Suprapubic skin (tissue), 4 donors: ENCODE data around the gene GARIN5B. TPM values are rescaled to one million over a fixed set of nuclear protein-coding genes. Genes with fewer than 3 reads are reported as not detected.

ENCODE experiments used
- DNase-seq, 2 donors: peaks; one replicate each; pipeline ENCODE4 v3.0.0-alpha.2; 2019; ENCODE audit warnings: low spot score in 2 of 2
- H3K27ac ChIP-seq: fragments of 200-600 bp; sonication (generic); one replicate; pipeline ENCODE4 v1.5.1; 2019
- H3K27me3 ChIP-seq: fragments of 200-600 bp; sonication (generic); one replicate; pipeline ENCODE4 v1.5.1; 2019
- H3K36me3 ChIP-seq: fragments of 200-600 bp; sonication (generic); one replicate; pipeline ENCODE4 v1.5.1; 2019
- H3K4me1 ChIP-seq: fragments of 200-600 bp; sonication (generic); one replicate; pipeline ENCODE4 v1.5.1; 2019
- H3K4me3 ChIP-seq: fragments of 200-600 bp; sonication (generic); one replicate; pipeline ENCODE4 v1.5.1; 2019; ENCODE audit warnings: mild to moderate bottlenecking
- H3K9me3 ChIP-seq: fragments of 200-600 bp; sonication (generic); one replicate; pipeline ENCODE4 v1.5.1; 2019
- EP300 ChIP-seq: sonication (generic); formaldehyde crosslinking; IDR thresholded peaks from one replicate; pipeline ENCODE4 v1.6.1; 2017; ENCODE audit warnings: antibody characterized with exemption
- POLR2A ChIP-seq, 2 donors: fragments of 450-650 bp; IDR thresholded peaks; one replicate each; pipeline ENCODE4 v1.6.1; 2017; ENCODE audit warnings: antibody characterized with exemption in 2 of 2, mild to moderate bottlenecking in 2 of 2, moderate library complexity in 2 of 2
- POLR2AphosphoS5 ChIP-seq, 3 donors: sonication (generic); formaldehyde crosslinking; IDR thresholded peaks; one replicate each; pipeline ENCODE4 v1.6.1; 2017; ENCODE audit warnings: antibody characterized with exemption in 3 of 3
- WGBS: methylation state at CpG from one replicate; pipeline ENCODE4 v1.1.5; 2018; 5-methylcytosine and 5-hydroxymethylcytosine counted together
- total RNA-seq, 4 donors: library from RNA; depleted of rRNA; stranded (reverse); fragments of >200 nt; gene quantifications; one replicate each; pipeline ENCODE4 v1.1.0, GENCODE V29; 2016
- TF ChIP-seq, protein P1 (sequence below), 2 donors: fragments of 200-600 bp in 1 of 2; fragments of 450-650 bp in 1 of 2; sonication (generic) in 1 of 2; IDR thresholded peaks; one replicate each; pipeline ENCODE4 v1.5.1; 2016 to 2019; ENCODE audit warnings: antibody characterized with exemption in 2 of 2, mild to moderate bottlenecking in 1 of 2, moderate library complexity in 1 of 2

The GARIN5B gene
- total RNA-seq, 4 donors from 2014 or later, result not detected

DNA sequence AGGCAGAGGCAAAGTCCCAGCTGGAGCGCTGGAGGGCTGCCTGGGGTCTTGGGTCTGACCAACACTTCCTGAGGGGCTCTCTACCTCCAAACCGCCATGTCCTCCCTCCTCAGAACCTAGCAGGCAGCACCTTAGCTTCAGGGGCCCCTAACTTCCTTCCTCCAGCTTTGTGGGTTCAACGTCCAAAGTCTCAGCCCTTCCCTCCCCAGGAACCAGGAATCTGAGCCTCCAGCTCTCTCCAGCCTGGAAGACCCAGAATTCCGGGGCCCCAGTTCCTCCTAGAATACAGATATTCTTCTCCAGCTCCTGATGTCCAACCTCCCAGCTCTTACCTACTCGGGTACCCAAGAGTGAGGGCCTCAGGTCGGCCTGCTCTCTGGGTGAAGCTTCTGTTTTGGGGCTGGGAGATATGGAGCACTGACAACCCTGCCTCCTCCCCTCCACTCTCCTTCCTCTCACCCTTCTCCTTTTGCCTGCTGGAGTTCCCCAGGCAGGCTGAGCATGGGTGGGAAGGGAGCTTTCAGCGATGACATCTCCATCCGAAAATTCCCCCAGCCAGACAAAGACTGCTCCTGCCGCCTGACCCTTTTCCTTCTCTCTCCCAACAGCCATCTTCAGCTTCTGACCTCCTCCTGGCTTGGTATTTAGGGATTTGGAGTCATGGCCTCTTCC is 41.5 kb downstream of the GARIN5B start:
- no peaks in the 10 kb centered on the region for H3K36me3 ChIP-seq
- TF ChIP-seq, protein P1, sequence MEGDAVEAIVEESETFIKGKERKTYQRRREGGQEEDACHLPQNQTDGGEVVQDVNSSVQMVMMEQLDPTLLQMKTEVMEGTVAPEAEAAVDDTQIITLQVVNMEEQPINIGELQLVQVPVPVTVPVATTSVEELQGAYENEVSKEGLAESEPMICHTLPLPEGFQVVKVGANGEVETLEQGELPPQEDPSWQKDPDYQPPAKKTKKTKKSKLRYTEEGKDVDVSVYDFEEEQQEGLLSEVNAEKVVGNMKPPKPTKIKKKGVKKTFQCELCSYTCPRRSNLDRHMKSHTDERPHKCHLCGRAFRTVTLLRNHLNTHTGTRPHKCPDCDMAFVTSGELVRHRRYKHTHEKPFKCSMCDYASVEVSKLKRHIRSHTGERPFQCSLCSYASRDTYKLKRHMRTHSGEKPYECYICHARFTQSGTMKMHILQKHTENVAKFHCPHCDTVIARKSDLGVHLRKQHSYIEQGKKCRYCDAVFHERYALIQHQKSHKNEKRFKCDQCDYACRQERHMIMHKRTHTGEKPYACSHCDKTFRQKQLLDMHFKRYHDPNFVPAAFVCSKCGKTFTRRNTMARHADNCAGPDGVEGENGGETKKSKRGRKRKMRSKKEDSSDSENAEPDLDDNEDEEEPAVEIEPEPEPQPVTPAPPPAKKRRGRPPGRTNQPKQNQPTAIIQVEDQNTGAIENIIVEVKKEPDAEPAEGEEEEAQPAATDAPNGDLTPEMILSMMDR (IDR thresholded peaks at IDR 0.05), result no peak
- no peak for TF ChIP-seq EP300
- TF ChIP-seq POLR2AphosphoS5 (IDR thresholded peaks at IDR 0.05), result no peak
- TF ChIP-seq POLR2A (IDR thresholded peaks at IDR 0.05), result no peak
- no peak overlapping the region for H3K27ac ChIP-seq
- H3K9me3 ChIP-seq, result no peaks in the 10 kb centered on the region
- no peak overlapping the region for H3K4me3 ChIP-seq
- H3K27me3 ChIP-seq, result peaks cover 16% of the 10 kb centered on the region
- WGBS, result 73% methylated on average over 9 of the region's 9 CpGs
- DNase-seq, result no peak
- H3K4me1 ChIP-seq, result no peaks in the 10 kb centered on the region

DNA sequence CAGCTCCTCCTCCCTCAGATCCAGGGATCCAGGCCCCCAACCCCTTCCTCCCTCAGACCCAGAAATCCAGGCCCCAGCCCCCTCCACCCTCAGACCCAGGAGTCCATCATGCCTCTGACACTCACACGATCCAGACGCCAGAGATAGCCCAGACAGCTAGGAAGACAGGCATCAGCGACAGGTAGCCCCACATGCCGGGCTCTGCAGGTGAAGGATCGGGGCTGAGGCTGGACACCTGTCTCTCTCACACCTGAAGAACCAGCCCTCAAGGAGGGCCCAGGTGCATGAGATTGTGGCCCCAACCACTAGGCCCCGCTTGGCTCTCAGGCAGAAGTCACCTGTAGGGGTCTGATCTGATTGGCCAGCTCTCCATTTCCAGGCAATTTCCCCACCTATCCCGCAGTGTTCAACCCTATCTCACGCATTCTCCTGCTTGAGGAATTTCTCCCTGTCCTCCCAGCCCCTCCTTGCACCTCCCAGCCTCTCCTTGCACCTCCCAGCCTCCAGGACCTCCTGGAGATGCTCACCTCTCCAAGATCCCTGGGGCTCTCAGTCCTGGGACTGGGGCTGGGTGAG is 42.1 kb downstream of the GARIN5B start:
- TF ChIP-seq POLR2AphosphoS5 (IDR thresholded peaks at IDR 0.05) (no peak), POLR2A (IDR thresholded peaks at IDR 0.05) (no peak), EP300 (no peak)
- 84% methylated on average over 8 of the region's 8 CpGs for WGBS

DNA sequence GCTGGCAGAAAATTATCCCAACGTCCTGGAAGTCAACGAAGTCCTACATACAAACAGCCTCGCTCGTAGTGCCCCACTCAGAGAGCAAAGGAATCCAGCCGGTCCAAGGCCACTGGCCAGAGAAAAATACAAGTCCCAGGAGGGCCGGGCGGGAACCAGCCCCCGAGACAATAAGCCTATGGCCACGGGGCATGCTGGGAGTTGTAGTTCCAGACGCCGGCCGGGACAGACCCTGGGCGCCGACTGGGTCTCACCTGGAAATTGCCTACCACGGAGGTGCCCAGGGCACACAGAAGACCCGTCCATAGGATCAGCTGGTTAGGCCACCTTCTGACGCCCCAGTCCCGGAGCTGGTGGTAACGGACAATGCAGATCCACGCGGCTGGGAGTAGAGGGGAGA is 43.3 kb downstream of the GARIN5B start:
- H3K4me1 ChIP-seq, result no peaks in the 10 kb centered on the region
- H3K4me3 ChIP-seq, result no peak overlapping the region
- no peak for DNase-seq
- WGBS, result 34% methylated on average over 18 of the region's 21 CpGs
- TF ChIP-seq POLR2AphosphoS5 (IDR thresholded peaks at IDR 0.05), result no peak
- H3K9me3 ChIP-seq, result no peaks in the 10 kb centered on the region
- no peaks in the 10 kb centered on the region for H3K36me3 ChIP-seq
- H3K27ac ChIP-seq, result no peak overlapping the region
- H3K27me3 ChIP-seq, result peaks cover 16% of the 10 kb centered on the region

More for the DNA sequence above, 42.1 kb downstream of the GARIN5B start:
- no peaks in the 10 kb centered on the region for H3K4me1 ChIP-seq
- no peak overlapping the region for H3K27ac ChIP-seq
- peaks cover 16% of the 10 kb centered on the region for H3K27me3 ChIP-seq
- H3K9me3 ChIP-seq, result no peaks in the 10 kb centered on the region
- H3K36me3 ChIP-seq, result no peaks in the 10 kb centered on the region
- no peak overlapping the region for H3K4me3 ChIP-seq
- no peak for DNase-seq

DNA sequence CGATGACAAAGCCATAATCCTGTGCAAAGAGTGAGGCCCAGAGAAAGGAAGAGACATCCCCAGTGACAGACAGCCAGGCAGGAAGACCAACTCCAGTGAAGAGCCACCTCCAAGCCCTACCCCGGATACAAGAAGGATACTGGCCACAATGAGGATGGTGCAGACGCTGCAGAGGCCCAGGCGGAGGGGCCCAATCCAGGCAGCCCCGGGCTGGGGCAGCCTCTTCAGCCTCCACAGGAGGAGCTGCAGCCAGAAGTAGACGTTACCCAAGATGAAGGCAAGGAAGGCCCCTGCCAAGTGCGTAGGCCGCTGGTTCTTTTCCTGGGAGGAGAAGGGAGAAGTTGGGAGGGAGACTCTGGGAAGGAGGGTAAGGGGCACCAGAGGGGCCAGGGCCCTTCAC is 46.4 kb downstream of the GARIN5B start:
- TF ChIP-seq POLR2AphosphoS5 (IDR thresholded peaks at IDR 0.05) (no peak), POLR2A (IDR thresholded peaks at IDR 0.05) (no peak), EP300 (no peak)
- TF ChIP-seq, protein P1 (IDR thresholded peaks at IDR 0.05), result no peak
- Histone ChIP-seq H3K4me3 (no peak overlapping the region), H3K36me3 (no peaks in the 10 kb centered on the region), H3K27me3 (peaks cover 16% of the 10 kb centered on the region), H3K27ac (no peak overlapping the region), H3K9me3 (no peaks in the 10 kb centered on the region), H3K4me1 (no peaks in the 10 kb centered on the region)
- 80% methylated on average over 8 of the region's 8 CpGs for WGBS
- no peak for DNase-seq

DNA sequence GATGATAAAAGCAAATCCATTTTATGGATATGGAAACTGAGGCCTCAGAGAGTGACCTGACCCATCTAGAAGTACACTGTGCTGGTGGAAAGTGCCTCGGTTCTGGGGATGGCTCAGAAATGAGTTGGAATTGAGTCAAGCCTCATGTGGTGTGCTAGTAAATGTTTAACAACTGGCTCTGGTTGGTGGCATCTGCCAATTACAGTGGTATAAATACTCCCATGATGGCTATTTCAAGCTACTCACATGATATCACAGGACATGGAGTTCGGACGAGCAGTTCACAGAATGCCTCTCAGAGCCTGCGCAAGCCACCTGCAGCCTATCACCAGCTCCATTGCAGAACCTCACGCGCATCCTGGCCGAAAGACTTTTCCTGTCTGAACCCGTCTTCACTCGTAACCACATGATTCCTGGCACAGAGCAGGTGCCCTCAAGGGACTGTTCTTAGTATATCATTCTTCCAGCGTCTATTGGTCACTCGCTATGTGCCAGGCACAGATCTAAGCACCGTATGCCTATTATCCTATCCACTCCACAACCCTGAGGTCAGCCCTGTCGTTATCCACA is 47.0 kb downstream of the GARIN5B start:
- DNase-seq, result no peak
- Histone ChIP-seq H3K9me3 (no peaks in the 10 kb centered on the region), H3K27ac (no peak overlapping the region), H3K27me3 (peaks cover 12% of the 10 kb centered on the region), H3K4me3 (no peak overlapping the region), H3K36me3 (no peaks in the 10 kb centered on the region), H3K4me1 (no peaks in the 10 kb centered on the region)
- WGBS, result 65% methylated on average over 13 of the region's 13 CpGs
- TF ChIP-seq POLR2AphosphoS5 (IDR thresholded peaks at IDR 0.05) (no peak), POLR2A (IDR thresholded peaks at IDR 0.05) (no peak), EP300 (no peak)
- TF ChIP-seq, protein P1 (IDR thresholded peaks at IDR 0.05), result no peak

DNA sequence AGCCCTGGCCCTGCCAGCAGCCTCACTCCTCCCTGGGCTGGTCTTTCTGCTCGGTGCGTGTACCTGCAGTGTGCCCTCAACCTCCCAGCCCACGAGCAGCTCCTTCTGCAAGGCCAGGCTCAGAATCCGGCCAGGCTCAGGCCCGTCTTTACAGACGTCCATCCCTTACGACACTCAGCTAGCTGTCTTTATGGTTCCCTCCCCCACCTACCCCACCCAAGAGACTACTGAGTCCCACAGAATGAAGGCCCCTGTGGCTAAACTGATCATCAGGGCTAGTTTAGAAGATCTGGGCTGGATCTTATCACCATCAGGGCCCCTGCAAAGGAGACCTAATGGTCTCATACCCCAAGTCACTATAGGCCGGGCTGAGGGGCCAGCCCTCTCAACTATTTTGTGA is 48.7 kb downstream of the GARIN5B start:
- WGBS, result 88% methylated on average over 5 of the region's 8 CpGs
- H3K36me3 ChIP-seq, result no peaks in the 10 kb centered on the region

More for the DNA sequence above, 48.7 kb downstream of the GARIN5B start:
- H3K4me1 ChIP-seq, result no peaks in the 10 kb centered on the region
- no peak overlapping the region for H3K4me3 ChIP-seq
- DNase-seq, result no peak
- H3K27ac ChIP-seq, result no peak overlapping the region
- H3K27me3 ChIP-seq, result no peaks in the 10 kb centered on the region
- TF ChIP-seq EP300 (no peak), POLR2AphosphoS5 (IDR thresholded peaks at IDR 0.05) (no peak), POLR2A (IDR thresholded peaks at IDR 0.05) (no peak)
- TF ChIP-seq, protein P1 (IDR thresholded peaks at IDR 0.05), result no peak
- H3K9me3 ChIP-seq, result no peaks in the 10 kb centered on the region
